GM23248 (cell line): Measurements from ENCODE around the gene MDN1. TPM values are rescaled to one million over a fixed set of nuclear protein-coding genes. Genes with fewer than 3 reads are reported as not detected.
"Not testable (repeated sequence)": the region's sequence is repeated elsewhere in the genome, so short reads cannot be mapped to it uniquely, and the experiment has no call there.

Source experiments
- DNase-seq: peaks from one replicate; pipeline ENCODE4 v3.0.0-alpha.2; 2015
- H2AFZ ChIP-seq: fragments of 200-600 bp; sonication (generic); 2 replicates; pipeline ENCODE4 v1.6.1; 2016; ENCODE audit warnings: antibody characterized with exemption
- H3F3A ChIP-seq: fragments of 200-600 bp; sonication (generic); 2 replicates; pipeline ENCODE4 v1.6.1; 2016; ENCODE audit warnings: mild to moderate bottlenecking, antibody characterized with exemption, mixed run types; ENCODE audit not compliant: insufficient read depth
- H3K27ac ChIP-seq: fragments of 200-600 bp; sonication (generic); 2 replicates; pipeline ENCODE4 v1.5.1; 2016; ENCODE audit warnings: mild to moderate bottlenecking
- H3K27me3 ChIP-seq: fragments of 200-600 bp; sonication (generic); replicated peaks from 2 replicates; pipeline ENCODE4 v1.6.1; 2016; ENCODE audit warnings: mild to moderate bottlenecking; ENCODE audit not compliant: insufficient read depth
- H3K36me3 ChIP-seq: fragments of 200-600 bp; sonication (generic); 2 replicates; pipeline ENCODE4 v1.6.1; 2016; ENCODE audit warnings: low read depth, mild to moderate bottlenecking
- H3K4me1 ChIP-seq: fragments of 200-600 bp; sonication (generic); 2 replicates; pipeline ENCODE4 v1.6.1; 2016; ENCODE audit warnings: mild to moderate bottlenecking; ENCODE audit not compliant: insufficient read depth
- H3K4me2 ChIP-seq: fragments of 200-600 bp; sonication (generic); one replicate; pipeline ENCODE4 v1.6.1; 2016; ENCODE audit warnings: mild to moderate bottlenecking; ENCODE audit not compliant: unreplicated experiment
- H3K4me3 ChIP-seq: fragments of 200-600 bp; sonication (generic); 2 replicates; pipeline ENCODE4 v1.5.1; 2016; ENCODE audit warnings: mild to moderate bottlenecking
- H3K79me2 ChIP-seq: fragments of 200-600 bp; sonication (generic); 2 replicates; pipeline ENCODE4 v1.6.1; 2016; ENCODE audit warnings: mild to moderate bottlenecking; ENCODE audit not compliant: insufficient read depth
- H3K9ac ChIP-seq: fragments of 200-600 bp; sonication (generic); 2 replicates; pipeline ENCODE4 v1.6.1; 2016; ENCODE audit warnings: mild to moderate bottlenecking
- H3K9me2 ChIP-seq: fragments of 200-600 bp; sonication (generic); 2 replicates; pipeline ENCODE4 v1.6.1; 2016; ENCODE audit warnings: mixed run types, mild to moderate bottlenecking, moderate library complexity; ENCODE audit not compliant: insufficient read depth
- H3K9me3 ChIP-seq: fragments of 200-600 bp; sonication (generic); one replicate; pipeline ENCODE4 v1.6.1; 2017; ENCODE audit warnings: low read depth
- H4K20me1 ChIP-seq: fragments of 200-600 bp; sonication (generic); 2 replicates; pipeline ENCODE4 v1.6.0; 2016; ENCODE audit not compliant: insufficient read depth
- EZH2 ChIP-seq: fragments of 200-600 bp; sonication (generic); IDR thresholded peaks from 2 replicates; pipeline ENCODE4 v1.6.1; 2018; ENCODE audit warnings: antibody characterized with exemption, mild to moderate bottlenecking; ENCODE audit not compliant: insufficient read depth, poor library complexity, severe bottlenecking
- EZH2phosphoT487 ChIP-seq: fragments of 200-600 bp; sonication (generic); IDR thresholded peaks from 2 replicates; pipeline ENCODE4 v1.6.1; 2018; ENCODE audit warnings: antibody characterized with exemption, moderate library complexity, mild to moderate bottlenecking, low read depth; ENCODE audit not compliant: insufficient read depth
- WGBS, 2 experiments: methylation state at CpG; one replicate each; pipeline ENCODE4 v1.1.6; 2015 to 2017; ENCODE audit warnings: low lambda C conversion rate in 2 of 2, low coverage in 1 of 2; ENCODE audit errors: missing lambda C conversion rate in 2 of 2; 5-methylcytosine and 5-hydroxymethylcytosine counted together
- in situ Hi-C: fragments of 300-500 bp; cut with MboI; formaldehyde crosslinking; loops from 2 replicates; pipeline ENCODE4 v1.15.0; 2020
- polyA plus RNA-seq: library from polyadenylated mRNA; unstranded; fragments of >200 nt; fragmentation: Nextera tagmentation; extraction: Ambion mirVana; gene quantifications from 2 replicates; pipeline ENCODE4 v1.2.1, GENCODE V29; 2016
- total RNA-seq: library from RNA; depleted of rRNA; stranded (reverse); fragments of >200 nt; shearing (Covaris generic); gene quantifications from 2 replicates; pipeline ENCODE4 v1.2.3, GENCODE V29; 2014

MDN1 gene
- total and polyA plus RNA-seq, 2 experiments from 2014 or later, result 5.7 to 16.9 TPM

- H4K20me1 ChIP-seq, result no peaks in the 10 kb centered on the region
- H3K4me1 ChIP-seq, result peaks cover 9% of the 10 kb centered on the region
- H3K4me3 ChIP-seq, result peak overlapping the region; percentile 81
- peak overlapping the region; percentile 81 for H3K9ac ChIP-seq
- peaks cover 53% of the 10 kb centered on the region for H3K79me2 ChIP-seq
- 1 to 4% methylated on average over 15 of the region's 15 CpGs for WGBS, 2 experiments
- H3F3A ChIP-seq, result peaks cover 5% of the 10 kb centered on the region; the same call in 1 of the 2 replicates
- no peaks in the 10 kb centered on the region for H3K9me2 ChIP-seq
- TF ChIP-seq EZH2phosphoT487 (no peak), EZH2 (no peak)
- in situ Hi-C loops, result no loop called here
- H3K36me3 ChIP-seq, result 0 out of 2 replicates have a peak, but pooled peaks cover 6% of the 10 kb centered on the region
- H3K4me2 ChIP-seq, result peak overlapping the region; percentile 85
- peak; percentile 34 for DNase-seq
- H3K9me3 ChIP-seq, result no peaks in the 10 kb centered on the region
- no peaks in the 10 kb centered on the region for H3K27me3 ChIP-seq
- 0 out of 2 replicates have a peak overlapping the region, but pooled peaks have one; percentile 18 for H3K27ac ChIP-seq
- peak overlapping the region; percentile 89 for H2AFZ ChIP-seq
Observed at GRCh38 chr6:89830170-89830809, 10.7 kb upstream of the MDN1 start.

GRCh38 chr6:89829472-89830169, 10.0 kb upstream of the MDN1 start, which contains the start of gene CASP8AP2:
Gene CASP8AP2, plus strand, starts transcription at chr6:89829880.
- in situ Hi-C loops, result no loop called here

GRCh38 chr6:89828988-89829471, 9.4 kb upstream of the MDN1 start:
- Histone ChIP-seq H3K79me2 (peaks cover 43% of the 10 kb centered on the region), H3K27ac (peak overlapping the region; percentile 36)

More at GRCh38 chr6:89829472-89830169, 10.0 kb upstream of the MDN1 start, which contains the start of gene CASP8AP2:
- H3K9ac ChIP-seq, result peak within 1 kb of the TSS; percentile 81
- no peaks in the 10 kb centered on the region for H3K27me3 ChIP-seq
- 1% methylated on average over 31 to 41 of the region's 41 CpGs for WGBS, 2 experiments
- DNase-seq, result peak; percentile 99
- H3K36me3 ChIP-seq, result 0 out of 2 replicates have a peak, but pooled peaks cover 6% of the 10 kb centered on the region
- peak within 1 kb of the TSS; percentile 92 for H3K4me2 ChIP-seq
- peaks cover 5% of the 10 kb centered on the region; the same call in 1 of the 2 replicates for H3F3A ChIP-seq
- H3K79me2 ChIP-seq, result peaks cover 46% of the 10 kb centered on the region
- peaks cover 9% of the 10 kb centered on the region for H3K4me1 ChIP-seq
- TF ChIP-seq EZH2phosphoT487 (no peak), EZH2 (no peak)
- H3K4me3 ChIP-seq, result peak within 1 kb of the TSS; percentile 81
- no peaks in the 10 kb centered on the region for H3K9me2 ChIP-seq
- no peaks in the 10 kb centered on the region for H4K20me1 ChIP-seq
- peak within 1 kb of the TSS; percentile 97 for H2AFZ ChIP-seq
- H3K27ac ChIP-seq, result peak within 1 kb of the TSS; percentile 36
- no peaks in the 10 kb centered on the region for H3K9me3 ChIP-seq

DNA sequence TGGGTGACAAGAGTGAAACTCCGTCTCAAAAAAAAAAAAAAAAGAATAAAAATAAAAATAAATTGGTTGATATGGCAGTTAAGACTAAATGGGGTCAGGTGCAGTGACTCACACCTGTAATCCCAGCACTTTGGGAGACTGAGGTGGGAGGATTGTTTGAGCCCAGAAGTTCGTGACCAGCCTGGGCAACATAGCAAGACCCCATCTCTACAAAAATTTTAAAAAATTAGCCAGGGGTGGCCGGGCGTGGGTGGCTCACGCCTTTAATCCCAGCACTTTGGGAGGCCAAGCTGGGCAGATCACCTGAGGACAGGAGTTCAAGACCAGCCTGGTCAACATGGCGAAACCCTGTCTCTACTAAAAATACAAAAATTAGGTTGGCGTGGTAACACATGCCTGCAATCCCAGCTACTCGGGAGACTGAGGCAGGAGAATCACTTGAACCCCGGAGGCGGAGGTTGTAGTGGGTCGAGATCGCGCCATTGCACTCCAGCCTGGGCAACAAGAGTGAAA, 8.9 kb upstream of the MDN1 start:
- in situ Hi-C loops, H3K4me1 ChIP-seq, H3K9me3 ChIP-seq, H3K36me3 ChIP-seq, H3K9me2 ChIP-seq, H3K27me3 ChIP-seq, H3F3A ChIP-seq, DNase-seq, H4K20me1 ChIP-seq: not testable (repeated sequence)
- Histone ChIP-seq H3K79me2 (peaks cover 38% of the 10 kb centered on the region), H3K4me3 (peak overlapping the region; percentile 81), H3K4me2 (peak overlapping the region; percentile 92), H2AFZ (peak overlapping the region; percentile 97), H3K9ac (peak overlapping the region; percentile 74), H3K27ac (peak overlapping the region; percentile 36)
- WGBS, 2 experiments, result 67 to 70% methylated on average over 13 of the region's 13 CpGs

More at GRCh38 chr6:89828988-89829471, 9.4 kb upstream of the MDN1 start:
- in situ Hi-C loops, result no loop called here
- Histone ChIP-seq H3K4me2 (peak overlapping the region; percentile 92), H3K9ac (peak overlapping the region; percentile 74), H3K9me2 (no peaks in the 10 kb centered on the region), H3F3A (peaks cover 5% of the 10 kb centered on the region; the same call in 1 of the 2 replicates), H4K20me1 (no peaks in the 10 kb centered on the region), H3K36me3 (0 out of 2 replicates have a peak, but pooled peaks cover 6% of the 10 kb centered on the region), H3K9me3 (no peaks in the 10 kb centered on the region), H3K4me3 (peak overlapping the region; percentile 81), H3K27me3 (no peaks in the 10 kb centered on the region), H3K4me1 (peaks cover 9% of the 10 kb centered on the region), H2AFZ (peak overlapping the region; percentile 97)
- 0 to 3% methylated on average over 18 of the region's 18 CpGs for WGBS, 2 experiments
- DNase-seq, result peak; percentile 54
- no peak for TF ChIP-seq EZH2
- TF ChIP-seq EZH2phosphoT487, result no peak
